GM19099 (cell line): ENCODE results near the gene PAAF1.
A peak's percentile ranks its signal among the peaks of the same experiment; 100 is the strongest.

Source experiments
- POLR2A ChIP-seq: IDR thresholded peaks from 3 replicates; pipeline ENCODE4 v1.6.1; 2011; ENCODE audit warnings: low read depth; ENCODE audit not compliant: insufficient read length; ENCODE audit errors: extremely low read depth

Gene PAAF1

DNA sequence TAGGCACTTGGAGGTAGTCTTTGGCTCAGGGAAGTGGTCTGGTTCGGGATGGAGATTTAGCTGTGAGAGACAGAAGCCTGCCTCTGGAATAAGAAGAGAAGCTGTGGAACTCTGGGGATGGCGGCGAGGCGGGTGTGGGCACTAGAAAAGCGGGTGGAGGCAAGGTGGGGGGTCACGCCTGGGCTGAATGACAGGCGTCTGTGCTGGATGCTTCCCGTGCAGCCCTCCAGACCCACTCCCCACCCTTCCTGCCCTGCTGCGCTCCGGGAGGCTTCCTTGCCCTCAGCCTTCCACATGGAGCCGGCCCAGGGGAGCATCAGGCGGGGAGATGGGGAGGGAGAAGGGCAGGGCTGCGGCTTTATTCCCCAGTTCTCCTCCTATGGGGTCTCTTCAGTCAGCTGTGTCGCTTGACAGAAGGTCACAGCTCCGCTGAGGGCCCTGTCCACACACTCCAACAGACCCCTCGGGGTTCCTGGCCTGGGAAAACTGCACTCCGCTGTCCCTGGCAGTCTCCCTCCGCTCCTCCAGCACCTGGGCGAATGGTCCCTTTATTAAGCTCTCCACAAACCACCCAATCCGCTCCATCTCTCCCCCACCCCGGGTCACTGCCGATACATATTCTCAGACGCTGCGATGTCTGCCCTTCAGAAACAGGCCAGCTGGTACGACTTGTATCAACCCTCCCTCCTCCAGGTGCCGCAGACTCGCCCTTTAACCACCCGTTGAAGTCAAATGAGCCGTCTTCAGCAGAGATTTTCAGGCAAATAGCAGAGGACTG, 80.3 kb downstream of the PAAF1 start:
- no peak for TF ChIP-seq POLR2A

DNA sequence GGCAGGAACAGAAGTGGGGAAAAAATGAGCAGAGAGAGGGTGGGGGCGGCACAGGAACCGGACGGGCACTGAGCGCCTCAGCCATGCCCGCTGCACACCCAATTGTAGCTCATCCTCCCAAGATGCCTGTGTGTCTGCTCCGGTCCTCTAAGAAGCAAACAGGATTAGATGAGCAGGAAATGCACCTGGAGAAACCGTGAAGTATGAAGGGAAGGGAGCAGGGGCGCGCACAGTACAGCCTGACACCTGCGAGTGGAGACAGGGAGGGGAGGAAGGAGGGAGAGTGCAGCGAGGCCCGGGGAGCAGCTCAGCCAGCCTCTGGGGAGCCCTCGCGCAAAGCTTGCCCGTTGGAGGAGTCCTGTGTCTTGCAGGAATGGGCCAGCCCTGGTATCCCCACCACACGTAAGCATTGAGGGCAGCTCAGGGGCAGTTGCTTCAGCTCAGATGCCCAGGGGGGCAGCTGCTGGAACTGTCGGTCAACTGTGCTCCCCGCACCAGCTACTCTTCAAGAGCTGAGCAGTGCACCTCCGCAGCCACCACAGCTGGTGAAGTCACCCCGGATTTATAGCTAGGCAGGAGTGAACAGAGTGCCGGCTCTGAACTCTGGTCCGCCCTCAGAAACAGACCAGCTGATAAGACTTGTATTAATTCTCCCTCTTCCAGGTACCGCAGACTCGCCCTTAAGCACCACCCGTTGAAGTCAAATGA, 81.0 kb downstream of the PAAF1 start:
- no peak for TF ChIP-seq POLR2A

DNA sequence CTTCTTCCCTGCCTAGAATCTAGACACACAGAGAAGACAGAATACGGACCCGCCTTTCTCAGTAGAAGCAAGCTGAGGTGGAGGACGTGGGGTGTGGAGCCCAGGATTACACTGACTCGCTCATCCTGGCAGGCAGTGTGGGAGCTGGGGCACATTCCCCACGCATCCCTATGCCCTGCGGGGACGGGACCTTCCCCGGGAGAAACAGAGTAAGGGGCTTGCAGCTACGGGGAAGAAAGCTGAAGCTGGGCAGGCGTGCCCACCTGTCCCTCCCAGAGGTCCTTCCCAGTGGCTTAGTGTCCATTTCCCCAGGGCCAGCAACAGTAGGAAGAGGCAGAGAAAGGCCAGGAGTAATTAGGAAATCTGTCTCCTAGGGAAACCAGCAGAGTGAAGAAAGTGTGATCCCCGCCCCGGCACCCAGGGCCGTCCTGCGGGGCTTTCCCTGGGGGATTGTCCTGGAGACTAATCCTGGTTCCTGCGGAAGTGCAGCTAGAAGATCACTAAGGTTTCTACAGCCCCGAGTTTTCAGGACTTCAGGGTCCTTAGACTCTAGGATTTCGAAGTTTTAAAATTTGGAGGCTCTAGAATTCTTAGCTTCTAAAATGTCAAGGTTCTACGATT, 81.8 kb downstream of the PAAF1 start:
- TF ChIP-seq POLR2A: no peak

DNA sequence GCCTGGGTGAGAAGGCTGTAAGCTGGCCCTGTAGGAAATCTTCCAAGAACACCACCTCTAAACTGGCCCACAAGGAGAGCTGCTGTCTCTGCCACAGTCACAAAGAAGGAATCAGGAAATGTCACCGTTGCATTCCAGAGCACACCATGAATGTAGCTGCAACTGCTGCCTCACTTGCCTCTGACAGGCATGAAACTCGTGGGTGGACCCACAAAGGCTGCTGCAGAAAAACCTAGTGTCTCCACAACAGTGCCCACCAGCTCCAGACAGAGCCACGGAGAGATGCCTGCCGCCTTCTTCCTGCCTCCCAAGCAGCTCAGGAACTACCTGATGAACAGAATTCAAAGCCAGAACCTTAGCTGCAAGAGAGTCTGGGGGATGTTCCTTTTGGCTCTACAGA, 84.5 kb downstream of the PAAF1 start:
- no peak for TF ChIP-seq POLR2A

DNA sequence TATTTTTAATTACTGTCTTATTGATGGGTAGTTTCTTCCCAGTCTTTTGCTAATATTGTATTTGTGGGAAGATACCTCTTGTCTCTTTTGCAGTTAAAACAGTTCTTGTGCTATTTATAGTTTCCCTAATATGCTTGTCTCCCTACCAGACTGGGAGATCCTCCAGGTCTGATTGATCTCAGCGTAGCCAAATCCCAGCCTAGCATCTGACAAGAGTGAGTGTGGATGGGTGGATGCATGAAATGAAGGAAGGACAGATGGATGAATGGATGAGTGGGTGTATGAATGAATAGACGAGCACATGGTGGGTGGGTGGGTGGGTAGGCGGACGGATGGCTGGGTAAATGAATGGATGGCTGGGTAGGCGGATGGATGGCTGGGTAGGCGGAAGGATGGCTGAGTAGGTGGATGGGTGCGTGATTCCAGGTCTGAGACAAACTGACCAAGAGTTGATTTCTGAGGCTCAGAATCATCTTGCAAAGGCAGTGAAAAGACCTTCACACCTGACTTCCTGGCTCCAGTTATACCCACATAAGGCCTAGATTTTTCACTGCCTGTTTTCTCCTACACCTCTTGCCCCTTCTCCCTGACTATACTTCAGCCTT, 85.4 kb downstream of the PAAF1 start:
- TF ChIP-seq POLR2A: no peak

DNA sequence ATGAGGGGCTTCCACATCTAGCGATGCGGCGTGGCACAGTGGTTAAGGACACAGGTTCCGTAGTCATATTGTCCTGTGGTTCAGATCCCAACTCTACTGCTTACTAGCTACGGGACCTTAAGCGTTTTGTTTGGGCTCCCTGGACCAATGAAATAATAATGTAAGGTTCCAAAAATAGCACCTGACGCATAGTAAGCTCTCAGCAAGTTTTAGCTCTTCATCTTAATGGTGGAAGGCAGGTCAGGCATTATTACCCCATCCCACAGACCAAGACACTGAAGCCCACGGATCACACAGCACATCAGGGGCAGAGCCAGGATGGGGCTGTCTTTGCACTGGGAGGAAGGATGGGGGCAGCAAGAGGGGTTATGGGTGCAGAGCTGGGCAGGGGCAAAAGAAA, 87.1 kb downstream of the PAAF1 start:
- no peak for TF ChIP-seq POLR2A

DNA sequence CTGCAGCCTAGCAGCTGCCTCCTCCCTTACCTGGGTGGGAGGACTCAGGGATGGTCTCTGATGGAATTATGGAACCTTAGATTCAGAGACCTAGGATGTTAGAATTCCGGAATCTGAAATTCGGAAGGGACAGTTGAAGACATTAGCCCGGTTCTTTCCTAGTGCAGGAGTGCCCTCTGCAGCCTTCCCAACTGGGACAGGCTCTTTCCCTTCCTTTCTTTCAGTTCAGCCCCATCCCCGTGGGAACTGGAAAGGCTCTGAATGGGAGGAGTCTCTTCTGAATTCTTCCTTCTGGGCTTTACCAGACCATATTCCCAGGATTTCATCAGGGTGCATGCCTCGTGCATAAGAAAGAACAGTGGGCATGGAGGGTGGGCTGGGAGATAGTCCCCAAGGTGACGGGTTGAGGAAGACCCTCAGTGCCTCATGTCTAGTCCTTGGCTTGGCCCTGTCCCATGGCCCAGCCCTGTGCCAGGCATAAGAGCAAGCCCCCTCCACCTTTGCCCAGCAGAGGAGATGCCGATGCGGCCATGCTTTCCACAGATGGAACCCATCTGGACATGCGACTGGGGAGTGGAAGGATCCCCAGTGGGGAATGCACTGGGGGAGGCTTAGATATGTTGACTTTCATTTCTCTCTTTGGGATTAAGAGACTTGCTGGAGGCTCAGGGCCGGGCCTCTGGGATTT, 88.4 kb downstream of the PAAF1 start:
- TF ChIP-seq POLR2A: no peak

DNA sequence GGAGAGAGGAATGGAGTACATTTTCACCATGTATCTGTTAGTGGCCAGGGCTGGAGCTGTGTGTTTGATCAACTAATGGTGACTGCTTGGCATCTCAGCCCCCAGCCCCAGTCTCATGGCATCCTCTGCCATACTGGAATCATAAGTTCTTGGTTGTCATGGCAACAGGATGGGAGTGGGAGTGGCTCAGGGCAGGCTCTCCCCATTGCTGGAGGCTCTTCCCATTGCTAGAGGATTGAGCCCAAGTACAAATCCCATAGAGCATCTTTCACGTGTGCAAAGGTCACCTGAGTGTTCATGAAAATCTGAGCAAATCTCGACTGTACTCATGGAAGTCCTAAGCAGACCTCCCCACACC, 88.9 kb downstream of the PAAF1 start:
- no peak for TF ChIP-seq POLR2A

DNA sequence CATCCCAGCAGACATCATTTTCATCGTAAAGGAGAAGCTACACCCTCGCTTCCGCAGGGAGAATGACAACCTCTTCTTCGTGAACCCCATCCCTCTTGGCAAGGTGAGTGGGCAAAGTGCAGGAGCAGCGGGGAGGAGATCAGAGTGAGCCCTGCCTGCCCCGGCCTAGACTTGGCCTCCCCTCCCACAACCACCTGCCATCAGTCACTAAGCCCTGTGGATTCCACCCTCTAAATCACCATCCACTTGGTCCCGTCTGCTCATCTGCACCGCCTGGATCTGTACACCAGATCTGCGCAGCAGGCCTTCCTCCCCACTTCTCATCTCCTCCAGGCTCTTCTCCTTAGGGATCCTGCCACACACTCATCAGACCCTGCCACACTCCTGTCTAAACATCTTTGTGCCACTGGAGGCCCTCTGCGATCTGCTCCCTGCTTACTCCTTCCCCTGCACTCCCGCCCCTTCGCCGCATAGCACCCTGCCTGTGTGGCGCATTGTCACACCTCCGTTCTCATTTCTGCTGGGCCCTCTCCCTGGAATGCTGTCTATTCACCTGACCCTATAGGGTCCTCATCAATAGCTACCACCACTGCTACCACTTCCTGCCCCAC, 91.7 kb downstream of the PAAF1 start:
- no peak for TF ChIP-seq POLR2A

DNA sequence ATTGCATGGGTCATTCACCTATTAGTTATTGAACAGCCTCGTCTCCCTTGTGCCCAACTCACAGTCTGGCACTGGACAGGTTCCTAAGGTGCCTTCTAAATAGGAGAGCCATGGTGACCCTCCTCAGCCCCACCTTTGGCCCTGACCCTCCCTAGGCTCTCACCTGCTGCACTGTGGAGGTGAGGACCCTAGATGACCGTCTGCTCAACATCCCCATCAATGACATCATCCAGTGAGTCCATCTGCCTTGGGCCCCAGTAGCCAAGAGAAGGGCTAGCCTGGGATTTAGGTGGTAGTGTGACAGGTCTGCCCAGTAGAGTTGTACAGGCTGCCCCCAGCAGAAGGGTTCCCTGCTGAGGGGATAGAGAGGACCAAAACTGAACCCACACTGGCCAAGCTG, 92.3 kb downstream of the PAAF1 start:
- no peak for TF ChIP-seq POLR2A

DNA sequence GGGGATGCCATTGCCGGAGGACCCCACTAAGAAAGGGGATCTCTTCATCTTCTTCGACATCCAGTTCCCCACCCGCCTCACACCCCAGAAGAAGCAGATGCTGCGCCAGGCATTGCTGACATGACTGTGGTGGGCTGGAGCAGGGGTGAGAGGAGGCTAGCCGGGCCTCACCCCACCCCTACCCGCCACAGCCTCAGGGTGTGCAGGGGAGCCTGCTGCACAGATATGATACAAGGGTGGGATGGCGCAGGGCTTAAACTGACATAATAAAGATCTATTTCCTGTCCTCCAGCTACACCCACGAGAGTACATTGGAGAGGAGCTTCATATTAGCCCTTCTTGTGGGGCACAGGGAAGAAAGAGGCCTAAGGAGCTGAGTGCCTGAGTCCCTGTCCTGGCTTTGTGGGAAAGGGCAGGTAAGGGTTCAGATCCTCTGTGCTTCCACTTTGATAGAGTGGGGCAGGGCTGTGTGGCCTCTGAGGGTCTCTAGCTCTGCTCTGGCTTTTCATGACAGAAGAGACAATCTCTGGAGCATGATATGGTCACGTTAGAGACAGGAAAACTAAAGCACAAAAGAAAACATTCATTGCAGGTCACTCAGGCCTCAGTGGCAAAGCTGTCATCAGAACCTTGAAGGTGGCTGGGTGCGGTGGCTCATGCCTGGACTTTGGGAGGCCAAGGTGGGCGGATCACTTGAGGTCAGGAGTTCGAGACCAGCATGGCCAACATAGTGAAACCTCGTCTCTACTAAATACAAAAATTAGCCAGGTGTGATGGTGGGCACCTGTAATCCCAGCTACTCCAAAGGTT, 93.4 kb downstream of the PAAF1 start:
- TF ChIP-seq POLR2A: peak; percentile 31

DNA sequence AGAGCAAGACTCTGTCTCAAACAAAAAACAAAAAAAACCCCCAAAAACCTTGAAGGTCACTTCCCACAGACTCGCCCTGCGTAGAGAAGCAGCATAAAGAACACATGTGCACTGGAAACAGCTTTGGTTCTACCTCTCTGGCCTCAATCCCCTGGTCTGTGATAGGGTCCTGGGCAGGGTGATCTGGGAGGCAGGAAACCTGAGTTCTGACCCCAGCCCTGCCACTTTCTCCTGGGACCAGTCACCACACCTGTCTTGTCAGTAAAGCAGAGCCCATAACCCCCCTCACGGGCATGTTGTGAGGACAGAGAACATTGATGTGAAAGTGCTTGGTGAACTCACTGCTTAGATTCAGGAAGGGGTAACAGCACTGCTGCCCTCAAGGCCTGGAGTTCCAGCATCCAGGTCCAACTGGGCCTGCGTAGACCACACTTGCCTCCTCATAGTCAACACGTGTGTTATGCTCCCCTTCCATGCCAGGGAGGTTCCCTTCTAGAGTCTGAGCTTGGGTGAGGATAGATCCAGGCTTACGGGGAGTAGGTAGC, 94.4 kb downstream of the PAAF1 start:
- peak; percentile 46 for TF ChIP-seq POLR2A

DNA sequence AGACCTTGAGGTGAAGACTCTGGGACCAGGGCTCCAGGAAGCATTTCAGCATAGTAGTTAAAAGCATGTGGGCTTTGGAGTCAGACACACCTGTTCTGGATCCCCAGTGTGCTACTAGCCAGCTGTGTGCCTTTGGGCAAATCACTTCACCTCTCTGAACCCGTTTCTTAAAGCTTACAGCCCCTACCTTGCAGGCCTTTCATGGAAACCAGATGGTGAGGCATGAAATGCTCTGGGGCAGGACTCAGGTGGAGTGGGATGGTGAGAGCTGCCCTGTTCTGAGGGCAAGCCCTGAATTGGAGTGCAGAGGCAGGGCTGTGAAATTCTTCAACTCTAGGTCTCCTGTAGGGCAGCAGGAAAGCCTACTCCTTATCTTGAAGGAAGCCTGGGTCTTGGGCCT, 95.4 kb downstream of the PAAF1 start:
- peak; percentile 2 for TF ChIP-seq POLR2A

DNA sequence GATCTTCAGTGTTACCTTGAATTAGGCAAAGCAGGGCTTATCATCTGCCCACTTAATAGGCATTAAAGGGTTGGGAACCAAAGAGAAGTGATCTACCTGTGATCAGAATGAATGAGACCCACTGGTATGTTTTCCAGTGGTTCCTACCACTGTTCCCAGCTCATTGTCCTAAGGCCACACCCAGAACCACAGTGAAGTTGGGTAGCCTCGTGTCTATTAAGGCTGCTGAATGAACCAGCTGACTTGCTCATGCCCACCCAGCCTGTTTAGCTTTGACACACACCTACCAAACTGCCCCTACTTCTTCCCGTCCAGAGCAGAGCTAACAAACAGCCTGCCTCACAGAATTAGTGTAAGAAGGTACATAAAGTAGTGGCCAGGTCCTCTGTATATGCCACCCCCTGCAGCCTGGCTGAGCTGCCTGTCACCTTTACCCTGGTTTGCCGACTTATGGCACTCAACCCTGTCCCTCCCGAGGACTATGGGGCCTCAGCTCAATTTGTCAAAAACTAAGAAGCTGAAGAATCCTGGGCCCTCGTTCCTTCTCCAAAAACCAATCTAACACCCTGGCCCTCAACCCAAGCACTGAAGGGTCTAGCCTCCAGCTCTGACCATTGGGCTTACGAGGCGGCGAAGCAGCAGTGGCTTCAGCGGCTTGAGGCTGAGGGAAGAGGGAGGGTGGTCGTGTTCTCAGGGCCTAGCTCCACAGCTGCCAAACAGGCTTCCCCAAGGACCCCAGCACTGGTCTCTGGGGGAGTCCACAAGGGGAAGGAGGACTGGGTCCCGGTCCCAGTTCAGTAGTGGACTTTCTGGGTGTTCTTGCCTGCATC, 96.0 kb downstream of the PAAF1 start:
- TF ChIP-seq POLR2A: peak; percentile 36
